Upper lobe of right lung (tissue), 1 donor: Measurements from ENCODE around the gene METTL6. TPM values are rescaled to one million over a fixed set of nuclear protein-coding genes. Genes with fewer than 3 reads are reported as not detected.
"Not testable (repeated sequence)": the region's sequence is repeated elsewhere in the genome, so short reads cannot be mapped to it uniquely, and the experiment has no call there.

Experiments
- ATAC-seq: fragments of 200-7000 bp; cut with Tn5 transposase; one replicate; pipeline ENCODE4 v1.9.1; 2020; ENCODE audit warnings: mild to moderate bottlenecking, moderate library complexity
- DNase-seq: peaks from one replicate; pipeline ENCODE4 v3.0.0-alpha.2; 2020
- H3K27ac ChIP-seq: fragments of 200-600 bp; one replicate; pipeline ENCODE4 v1.8.0; 2022
- H3K27me3 ChIP-seq: fragments of 200-600 bp; one replicate; pipeline ENCODE4 v1.8.0; 2022; ENCODE audit warnings: mild to moderate bottlenecking
- H3K36me3 ChIP-seq: fragments of 200-600 bp; one replicate; pipeline ENCODE4 v1.8.0; 2022
- H3K4me1 ChIP-seq: fragments of 200-600 bp; one replicate; pipeline ENCODE4 v1.8.0; 2022
- H3K4me3 ChIP-seq: fragments of 200-600 bp; one replicate; pipeline ENCODE4 v1.8.0; 2022; ENCODE audit warnings: mild to moderate bottlenecking
- H3K9me3 ChIP-seq: fragments of 200-600 bp; one replicate; pipeline ENCODE4 v1.8.0; 2022
- CTCF ChIP-seq: fragments of 200-600 bp; IDR thresholded peaks from one replicate; pipeline ENCODE4 v1.8.0; 2022; ENCODE audit warnings: antibody characterized with exemption
- intact Hi-C: fragments of 100-400 bp; cut with DNase I; formaldehyde crosslinking; loops from one replicate; pipeline ENCODE4 v1.11.0; 2022
- total RNA-seq: library from RNA; stranded (reverse); fragmentation: NEBNext Ultra II Directional; extraction: Animal tissue kit (Norgen Biotek cat#: 25700); gene quantifications from one replicate; pipeline ENCODE4 v1.2.1, GENCODE V29; 2021
- donor health status: DM: no; HTN: yes; CAD: no; lungs with severe emphysema.

Gene METTL6
- total RNA-seq, 1 donor from 2014 or later = 14.4 TPM

DNA sequence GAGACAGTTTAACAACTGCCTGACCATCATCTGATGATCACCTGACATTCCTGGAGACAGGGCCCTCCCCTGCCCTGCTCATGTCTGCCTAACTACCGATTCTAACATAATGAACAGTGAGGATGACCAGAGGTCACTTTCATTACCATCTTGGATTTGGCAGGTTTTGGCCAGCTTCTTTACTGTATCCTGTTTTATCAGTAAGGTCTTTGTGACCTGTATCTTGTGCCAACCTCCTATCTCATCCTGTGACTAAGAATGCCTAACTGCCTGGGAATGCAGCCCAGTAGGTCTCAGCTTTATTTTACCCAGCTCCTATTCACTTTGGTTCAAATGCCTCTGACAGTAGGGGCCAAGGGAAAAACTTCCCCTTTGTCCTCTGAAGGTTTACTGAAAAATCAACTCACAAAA lies 40.2 kb downstream of the METTL6 start:
- no peak for TF ChIP-seq CTCF
- Histone ChIP-seq H3K36me3 (no peaks in the 10 kb centered on the region), H3K4me1 (no peaks in the 10 kb centered on the region), H3K4me3 (no peak overlapping the region), H3K27ac (no peak overlapping the region), H3K27me3 (no peaks in the 10 kb centered on the region), H3K9me3 (no peaks in the 10 kb centered on the region)
- ATAC-seq (no peak), DNase-seq (no peak)
- intact Hi-C loops = loop anchor here (10.0 kb wide), 1 partner anchor 122 kb away; no protein-coding TSS in a partner anchor

- H3K36me3 ChIP-seq, H3K9me3 ChIP-seq, H3K4me1 ChIP-seq, H3K4me3 ChIP-seq, DNase-seq, H3K27me3 ChIP-seq, H3K27ac ChIP-seq: not testable (repeated sequence)
- ATAC-seq = peak; percentile 90
- intact Hi-C loops = loop anchor here (10.0 kb wide), 1 partner anchor 122 kb away; no protein-coding TSS in a partner anchor
Observed at GRCh38 chr3:15386654-15386955, 40.7 kb downstream of the METTL6 start.

GRCh38 chr3:15385901-15386653 lies 41.3 kb downstream of the METTL6 start:
- intact Hi-C loops = loop anchor here (10.0 kb wide), 1 partner anchor 121 kb away; no protein-coding TSS in a partner anchor
- no peak for ATAC-seq
- TF ChIP-seq CTCF = no peak
- no peaks in the 10 kb centered on the region for H3K36me3 ChIP-seq
- no peaks in the 10 kb centered on the region for H3K9me3 ChIP-seq
- H3K27ac ChIP-seq = no peak overlapping the region
- H3K4me3 ChIP-seq = no peak overlapping the region
- H3K4me1 ChIP-seq = no peaks in the 10 kb centered on the region
- no peak for DNase-seq
- no peaks in the 10 kb centered on the region for H3K27me3 ChIP-seq

DNA sequence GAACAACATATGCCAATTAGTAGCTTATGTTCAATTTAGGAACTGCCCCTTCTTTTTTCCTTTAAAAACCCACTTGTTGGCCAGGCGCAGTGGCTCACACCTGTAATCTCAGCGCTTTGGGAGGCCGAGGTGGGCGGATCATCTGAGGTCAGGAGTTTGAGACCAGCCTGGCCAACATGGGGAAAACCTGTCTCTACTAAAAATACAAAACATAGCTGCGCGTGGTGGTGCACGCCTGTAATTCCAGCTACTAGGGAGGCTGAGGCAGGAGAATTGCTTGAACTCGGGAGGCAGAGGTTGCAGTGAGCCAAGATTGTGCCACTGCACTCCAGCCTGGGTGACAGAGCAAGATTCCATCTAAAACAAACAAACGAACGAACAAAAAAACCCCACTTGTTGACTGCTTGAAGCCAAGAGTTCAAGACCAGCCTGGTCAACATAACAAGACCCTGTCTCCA lies 42.1 kb downstream of the METTL6 start:
- not testable (repeated sequence) for H3K36me3 ChIP-seq, H3K9me3 ChIP-seq, H3K27ac ChIP-seq, H3K27me3 ChIP-seq, ATAC-seq, DNase-seq, H3K4me1 ChIP-seq, H3K4me3 ChIP-seq
- intact Hi-C loops = loop anchor here (10.0 kb wide), 1 partner anchor 120 kb away; no protein-coding TSS in a partner anchor

GRCh38 chr3:15384510-15385237 lies 42.7 kb downstream of the METTL6 start:
- no peak for DNase-seq
- no peaks in the 10 kb centered on the region for H3K27me3 ChIP-seq
- no peak for ATAC-seq
- intact Hi-C loops = loop anchor here (10.0 kb wide), 1 partner anchor 120 kb away; no protein-coding TSS in a partner anchor
- H3K9me3 ChIP-seq = no peaks in the 10 kb centered on the region
- H3K4me3 ChIP-seq = no peak overlapping the region
- TF ChIP-seq CTCF = no peak
- no peaks in the 10 kb centered on the region for H3K4me1 ChIP-seq
- no peaks in the 10 kb centered on the region for H3K36me3 ChIP-seq
- no peak overlapping the region for H3K27ac ChIP-seq

DNA sequence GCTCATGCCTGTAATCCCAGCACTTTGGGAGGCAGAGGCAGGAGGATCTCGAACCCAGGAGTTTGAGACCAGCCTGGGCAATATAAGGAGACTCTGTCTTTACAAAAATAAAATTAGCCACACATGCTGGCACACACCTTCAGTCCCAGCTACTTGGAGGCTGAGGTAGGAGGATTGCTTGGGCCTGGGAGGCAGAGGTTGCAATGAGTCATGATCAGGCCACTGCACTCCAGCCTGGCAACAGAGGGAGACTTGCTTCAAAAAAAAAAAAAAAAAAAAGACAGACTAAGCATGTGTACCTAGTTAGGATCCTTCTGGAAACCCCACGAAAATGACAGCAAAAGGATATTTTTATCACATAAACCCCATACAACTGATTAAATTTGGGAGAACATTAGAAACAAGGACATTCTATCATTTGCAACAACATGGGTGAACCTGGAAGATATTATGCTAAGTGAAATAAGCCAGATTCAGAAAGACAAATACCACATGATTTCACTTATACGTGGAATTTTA lies 44.9 kb downstream of the METTL6 start:
- no peak for DNase-seq
- H3K4me1 ChIP-seq = peaks cover 4% of the 10 kb centered on the region
- intact Hi-C loops = loop anchor here (10.0 kb wide), 1 partner anchor 118 kb away; no protein-coding TSS in a partner anchor

More for the DNA sequence above, 44.9 kb downstream of the METTL6 start:
- no peak for ATAC-seq
- H3K9me3 ChIP-seq = no peaks in the 10 kb centered on the region
- H3K36me3 ChIP-seq = no peaks in the 10 kb centered on the region
- no peak overlapping the region for H3K27ac ChIP-seq
- no peak for TF ChIP-seq CTCF
- no peak overlapping the region for H3K4me3 ChIP-seq
- no peaks in the 10 kb centered on the region for H3K27me3 ChIP-seq
